HG02840 (cell line): Measurements from ENCODE around the gene ELOVL6.
"Not testable (repeated sequence)": the region's sequence is repeated elsewhere in the genome, so short reads cannot be mapped to it uniquely, and the experiment has no call there.

Experiments used
- ATAC-seq: cut with Tn5 transposase; IDR thresholded peaks from one replicate; pipeline ENCODE4 v1.9.1; 2021; ENCODE audit warnings: mild to moderate bottlenecking, moderate library complexity, moderate number of reproducible peaks; ENCODE audit not compliant: unreplicated experiment, low FRiP score

Gene ELOVL6

DNA sequence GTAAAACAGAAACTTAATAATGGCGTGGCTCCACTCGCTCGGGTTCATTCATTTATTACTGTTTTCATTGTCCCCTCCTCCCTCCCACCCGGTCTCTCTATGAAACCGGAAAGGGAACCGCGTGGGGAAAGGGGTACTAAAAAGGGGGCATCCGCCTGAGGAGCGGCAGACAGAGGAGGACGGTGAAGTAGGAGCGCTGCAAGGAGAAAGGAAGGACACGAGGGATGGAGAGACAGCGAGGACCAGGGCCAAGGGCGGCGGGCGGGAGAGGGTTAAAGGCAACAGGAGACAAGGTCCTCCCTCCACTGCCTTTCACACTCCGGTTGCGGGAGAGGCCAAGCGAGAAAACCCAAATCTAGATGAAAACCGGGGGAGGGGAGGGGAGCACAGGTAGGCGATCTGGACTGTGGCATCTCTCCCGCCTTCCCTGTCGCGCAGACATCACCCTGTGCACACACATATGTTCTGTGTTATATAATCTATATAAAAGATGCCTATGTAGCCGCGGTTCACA lies 829 bp downstream of the ELOVL6 start:
- peak; percentile 7 for ATAC-seq

DNA sequence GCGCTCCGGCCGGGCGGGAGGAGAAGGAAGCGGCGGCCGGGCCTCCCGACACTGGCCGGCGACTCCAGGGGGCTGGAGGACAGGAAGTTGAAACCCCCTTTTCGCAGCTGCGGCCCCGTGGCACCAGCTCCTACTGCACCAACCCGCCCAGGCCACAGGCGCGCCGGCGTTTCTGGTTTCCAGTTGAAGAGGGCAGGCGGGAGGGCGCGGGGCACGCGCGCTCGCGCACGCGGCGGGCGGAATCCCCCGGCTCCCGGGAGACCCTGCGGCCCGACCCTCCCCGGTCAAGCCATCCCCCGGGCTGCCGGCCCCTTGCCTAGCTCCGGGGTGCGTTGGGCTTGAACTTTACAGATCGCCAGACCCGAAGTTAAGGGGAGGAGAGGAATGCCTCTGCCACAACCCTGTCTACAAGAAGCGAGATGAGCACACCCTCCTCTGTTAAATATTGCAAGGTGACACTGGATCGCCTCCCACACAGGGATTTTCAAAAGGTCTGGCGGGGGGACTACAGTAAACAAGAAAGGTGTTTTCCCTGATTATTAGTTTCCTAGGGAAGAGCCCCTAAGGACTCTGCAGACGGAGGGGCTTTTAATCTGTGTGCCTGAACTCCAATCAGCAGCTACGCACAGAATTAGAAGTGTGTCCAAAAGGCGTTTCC lies 1.4 kb downstream of the ELOVL6 start:
- peak; percentile 32 for ATAC-seq

DNA sequence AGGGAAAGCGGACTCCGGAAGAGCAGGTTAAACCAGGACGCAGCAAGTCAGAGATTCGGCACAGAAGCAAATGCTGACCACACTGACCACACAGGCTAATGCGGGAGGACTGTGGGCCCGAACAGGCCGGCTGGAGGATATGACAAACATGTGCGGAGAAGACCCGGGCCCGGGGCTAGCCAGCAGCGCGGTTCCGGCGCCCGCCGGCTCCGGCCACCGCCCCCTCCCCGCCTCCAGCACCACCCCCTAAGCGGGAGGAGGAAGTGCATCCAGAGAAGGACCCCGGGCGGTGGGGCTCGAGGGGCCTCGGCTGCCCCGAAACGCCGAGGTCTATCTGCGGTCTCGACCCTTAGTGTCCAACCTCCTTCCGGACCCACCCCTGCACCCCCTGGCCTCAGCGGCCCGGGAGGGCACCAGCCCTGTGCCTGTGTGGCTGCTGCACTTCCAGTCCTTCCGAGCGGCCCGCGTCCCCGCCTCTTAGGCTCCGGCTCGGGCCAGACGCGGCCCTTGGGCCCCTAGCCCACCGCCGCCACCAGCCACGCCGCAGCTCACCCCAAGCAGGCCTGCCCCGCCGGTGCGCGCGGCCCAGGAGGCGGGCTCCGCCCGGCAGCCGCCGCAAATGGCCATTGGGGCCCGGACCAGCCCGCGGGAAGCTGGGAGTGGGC lies 2.1 kb downstream of the ELOVL6 start:
- ATAC-seq, result peak; percentile 33

GRCh38 chr4:110195561-110196205 lies 2.7 kb downstream of the ELOVL6 start:
- ATAC-seq, result peak; percentile 6

DNA sequence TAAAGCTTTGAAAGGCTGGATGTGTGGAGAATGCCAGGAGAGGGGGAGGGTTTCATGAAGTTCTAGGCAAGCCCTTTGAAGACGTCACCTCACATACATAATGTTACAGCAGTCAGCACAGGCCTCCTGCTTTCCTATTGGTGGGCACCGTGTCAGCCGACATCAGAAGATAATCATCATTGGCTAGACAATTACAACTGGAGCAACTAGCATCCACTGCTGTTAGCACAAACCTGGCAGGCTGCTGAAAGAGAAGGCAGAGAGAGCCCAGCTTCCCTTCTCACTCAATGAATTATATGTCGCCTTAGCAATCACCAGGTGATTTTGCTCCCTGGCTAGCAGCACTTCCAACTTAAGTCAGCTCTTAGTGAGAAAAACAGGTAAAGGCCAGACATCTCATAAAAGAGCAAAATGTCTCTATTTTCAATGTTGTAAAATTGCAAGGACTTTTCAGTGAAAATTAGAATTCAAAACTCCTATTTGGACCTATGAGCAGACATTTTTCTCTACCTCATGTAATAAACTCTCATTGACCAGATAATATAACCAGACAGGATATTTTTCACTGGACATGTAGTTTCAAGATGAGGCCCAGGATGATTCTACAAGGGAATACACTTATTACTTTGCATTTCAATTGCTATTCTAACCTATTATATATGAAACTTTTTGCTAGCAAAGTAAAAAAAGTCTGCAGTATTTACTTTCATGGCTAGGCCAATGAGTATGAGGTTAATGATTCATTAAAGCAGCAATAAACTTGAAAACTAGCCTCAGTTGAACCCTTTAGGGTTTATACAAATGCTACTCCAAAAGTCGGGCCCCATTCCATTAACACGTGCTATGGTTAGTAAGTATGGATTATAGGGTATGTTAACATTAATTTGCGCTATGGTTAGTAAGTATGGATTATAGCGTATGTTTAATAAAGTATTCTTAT lies 4.3 kb downstream of the ELOVL6 start:
- peak; percentile 76 for ATAC-seq

- not testable (repeated sequence) for ATAC-seq
These were observed 5.1 kb downstream of the ELOVL6 start for GRCh38 chr4:110193287-110193686.

GRCh38 chr4:110190249-110190648 lies 8.2 kb downstream of the ELOVL6 start:
- no peak for ATAC-seq

DNA sequence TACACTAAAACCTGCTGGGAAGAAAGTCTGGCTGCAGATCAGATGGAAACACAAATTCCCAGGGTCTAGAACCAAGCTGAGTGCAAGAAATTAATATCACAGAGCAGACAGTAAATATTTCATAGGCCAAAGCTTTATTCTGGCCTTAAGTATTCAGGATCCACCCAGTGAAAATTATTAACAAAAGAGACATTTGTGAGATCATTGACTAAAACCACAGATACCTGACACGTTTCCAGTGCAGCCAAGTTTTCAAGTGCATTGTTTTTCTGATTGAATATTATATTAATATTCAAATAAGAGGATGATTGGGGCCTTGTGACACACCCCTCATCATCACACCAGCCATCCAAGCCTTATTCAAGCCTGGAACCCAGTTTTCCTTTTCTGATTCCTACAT lies 10.3 kb downstream of the ELOVL6 start:
- ATAC-seq, result no peak

DNA sequence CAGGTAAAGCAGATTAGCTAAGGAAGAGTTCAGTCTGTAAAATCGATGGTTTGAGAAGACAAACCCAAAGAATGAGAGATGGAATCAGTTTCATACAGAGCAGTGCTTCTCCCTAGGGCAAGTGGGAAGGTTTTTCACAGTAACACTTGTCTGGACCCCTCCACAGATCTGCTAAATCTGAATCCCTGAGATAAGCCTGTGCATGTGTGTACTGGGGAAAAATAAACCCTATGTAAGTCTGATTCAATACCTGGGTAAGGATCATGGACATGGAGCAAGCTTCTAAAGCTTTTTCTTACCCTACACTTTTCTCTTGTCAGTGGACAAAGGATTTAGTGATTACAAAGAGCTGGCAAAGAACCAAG lies 13.6 kb downstream of the ELOVL6 start:
- no peak for ATAC-seq

DNA sequence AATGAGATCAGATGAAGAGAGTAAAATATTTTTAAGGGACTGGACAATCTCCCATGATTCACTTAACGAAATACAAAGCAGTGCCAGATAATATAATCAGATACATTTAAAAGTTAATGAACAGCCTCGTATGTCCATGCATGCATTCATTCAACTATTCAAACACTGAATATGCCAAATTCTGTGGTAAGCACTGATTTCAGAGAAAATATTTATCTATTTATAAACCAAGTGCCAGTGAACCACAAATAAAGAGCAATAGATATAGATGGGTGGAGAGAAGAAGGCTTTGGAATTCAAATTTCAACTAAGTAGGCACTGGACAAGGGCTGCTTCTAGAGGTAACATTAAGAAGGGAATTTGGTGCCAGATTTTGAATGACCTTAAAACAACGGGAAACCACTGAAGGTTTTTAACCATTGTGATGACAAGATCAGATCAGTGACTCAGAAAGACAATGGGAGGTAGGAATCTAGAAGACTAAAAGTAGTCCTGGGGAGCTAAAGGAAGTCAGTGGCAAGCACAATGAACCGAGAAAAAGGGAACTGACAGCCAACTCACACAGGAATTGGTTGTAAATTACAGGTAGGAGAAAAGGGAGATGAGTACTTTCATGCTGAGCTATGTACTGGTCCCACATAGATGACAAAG lies 14.2 kb downstream of the ELOVL6 start:
- no peak for ATAC-seq

DNA sequence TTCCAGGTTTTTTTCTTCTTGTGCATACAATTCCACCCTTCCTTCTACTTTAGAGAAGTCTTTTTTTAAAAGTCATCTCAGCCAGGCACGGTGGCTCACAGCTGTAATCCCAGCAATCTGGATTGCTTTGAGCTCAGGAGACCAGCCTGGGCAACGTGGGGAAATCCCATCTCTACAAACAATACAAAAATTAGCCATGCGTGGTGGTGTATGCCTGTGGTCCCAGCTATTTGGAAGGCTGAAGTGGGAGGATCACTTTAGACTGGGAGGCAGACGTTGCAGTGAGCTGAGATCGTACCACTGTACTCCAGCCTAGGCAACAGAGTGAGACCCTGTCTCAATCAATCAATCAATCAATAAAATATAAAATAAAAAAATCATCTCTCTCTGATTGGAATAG lies 14.8 kb downstream of the ELOVL6 start:
- no peak for ATAC-seq

- ATAC-seq, result no peak
These were observed 15.4 kb downstream of the ELOVL6 start for GRCh38 chr4:110183058-110183457.

DNA sequence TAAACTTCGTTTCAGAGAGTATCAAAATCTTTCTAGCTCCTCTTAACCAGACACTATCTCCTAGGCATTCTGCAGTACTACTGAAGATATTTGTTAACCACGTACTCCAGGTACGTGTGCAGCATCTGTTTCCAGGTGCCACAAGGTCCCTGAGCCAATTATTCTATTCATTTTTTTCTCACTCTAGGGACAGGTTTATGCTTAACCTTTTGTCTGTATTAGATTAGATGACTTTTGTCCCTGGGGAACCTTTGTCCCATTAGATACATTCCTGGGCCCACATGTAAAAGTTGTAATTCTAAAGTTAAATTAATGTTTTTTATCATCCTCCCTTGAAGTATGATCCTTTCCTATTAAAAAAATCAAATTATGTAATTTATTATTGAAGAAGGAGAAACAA lies 16.5 kb downstream of the ELOVL6 start:
- ATAC-seq, result no peak

- ATAC-seq, result no peak
These were observed 22.8 kb downstream of the ELOVL6 start for GRCh38 chr4:110175634-110176033.

DNA sequence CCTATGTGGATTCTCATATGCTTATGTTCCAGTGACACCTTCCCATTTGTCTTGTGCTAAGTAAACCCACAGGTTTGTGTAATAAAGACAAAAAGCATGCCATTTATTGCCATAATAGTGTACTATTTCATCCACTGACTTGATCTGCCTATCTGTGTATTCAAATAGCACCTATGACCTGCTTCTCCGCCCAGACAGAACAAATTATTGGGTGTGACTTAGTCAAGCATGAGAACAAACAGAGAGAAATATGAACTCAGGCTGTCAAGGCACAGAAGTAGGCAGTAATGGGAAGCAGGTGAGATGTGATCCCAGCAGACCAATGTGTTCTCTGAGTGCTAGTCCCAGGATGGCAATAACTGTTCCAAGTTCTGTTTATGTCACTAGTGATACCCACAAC lies 25.4 kb downstream of the ELOVL6 start:
- no peak for ATAC-seq

- ATAC-seq, result no peak
These were observed 26.4 kb downstream of the ELOVL6 start for GRCh38 chr4:110171971-110172370.

GRCh38 chr4:110170861-110171260 lies 27.6 kb downstream of the ELOVL6 start:
- ATAC-seq, result no peak

GRCh38 chr4:110165382-110166286 lies 32.8 kb downstream of the ELOVL6 start:
- ATAC-seq, result no peak

GRCh38 chr4:110164856-110165255 lies 33.6 kb downstream of the ELOVL6 start:
- no peak for ATAC-seq
